Aorta (tissue), 5 donors: ENCODE measurements around the gene PLCG2. TPM values are rescaled to one million over a fixed set of nuclear protein-coding genes. Genes with fewer than 3 reads are reported as not detected.

Experiments used
- ATAC-seq: fragments of 200-7000 bp; cut with Tn5 transposase; one replicate; pipeline ENCODE4 v1.9.1; 2022; ENCODE audit warnings: moderate library complexity; ENCODE audit not compliant: low FRiP score
- DNase-seq, 2 donors: peaks; one replicate each; pipeline ENCODE4 v3.0.0-alpha.2; 2020
- H3K27ac ChIP-seq, 2 donors: one replicate each; pipeline ENCODE4 v1.5.1; 2013; ENCODE audit warnings: low read length in 2 of 2, mild to moderate bottlenecking in 2 of 2, moderate library complexity in 2 of 2, control low read depth in 1 of 2, inconsistent platforms in 1 of 2, low read depth in 1 of 2
- H3K27me3 ChIP-seq, 2 donors: one replicate each; pipeline ENCODE4 v1.6.1; 2013; ENCODE audit warnings: control low read depth in 1 of 2, low read length in 1 of 2, mild to moderate bottlenecking in 1 of 2, moderate library complexity in 1 of 2; ENCODE audit not compliant: insufficient read depth in 2 of 2, control insufficient read depth in 1 of 2
- H3K36me3 ChIP-seq, 2 donors: one replicate each; pipeline ENCODE4 v1.6.1; 2013; ENCODE audit warnings: control low read depth in 1 of 2, low read length in 1 of 2, mild to moderate bottlenecking in 1 of 2; ENCODE audit not compliant: insufficient read depth in 2 of 2, control insufficient read depth in 1 of 2
- H3K4me1 ChIP-seq, 2 donors: one replicate each; pipeline ENCODE4 v1.6.1; 2013; ENCODE audit warnings: low read length in 2 of 2, control low read depth in 1 of 2, mild to moderate bottlenecking in 1 of 2, moderate library complexity in 1 of 2; ENCODE audit not compliant: insufficient read depth in 2 of 2, control insufficient read depth in 1 of 2
- H3K4me3 ChIP-seq, 2 donors: one replicate each; pipeline ENCODE4 v1.5.1; 2013; ENCODE audit warnings: low read length in 2 of 2, control low read depth in 1 of 2, mild to moderate bottlenecking in 1 of 2
- H3K9me3 ChIP-seq: one replicate; pipeline ENCODE4 v1.6.1; 2013; ENCODE audit warnings: mild to moderate bottlenecking, low read length; ENCODE audit not compliant: control insufficient read depth
- WGBS, 2 donors: extraction: QIAGEN DNeasy Blood & Tissue Kit; methylation state at CpG; one replicate each; pipeline ENCODE4 v1.1.7; 2013; 5-methylcytosine and 5-hydroxymethylcytosine counted together
- intact Hi-C, 2 donors: fragments of 100-400 bp; cut with DNase I; formaldehyde crosslinking; loops; one replicate each; pipeline versions ENCODE4 v1.14.2 to v1.15.0; 2022
- polyA plus RNA-seq, 2 donors: library from polyadenylated mRNA; stranded (reverse); fragments of 200-250 nt; gene quantifications; one replicate each; pipeline ENCODE4 v1.2.3, GENCODE V29; 2013
- total RNA-seq, 2 donors: library from RNA; stranded (reverse); fragmentation: NEBNext Ultra II Directional; extraction: Animal tissue kit (Norgen Biotek cat#: 25700); gene quantifications; one replicate each; pipeline ENCODE4 v1.2.1, GENCODE V29; 2021
- donor health status: healthy with polysubstance abuse.
- donor health status: Bipolar disorder and iron deficiency.
- donor health status: DM: no; HTN: no; CAD: no.
- donor health status: DM: no; HTN: no; CAD: no.
- donor health status: DM: yes; HTN: yes; CAD: no.

The PLCG2 gene
- total and polyA plus RNA-seq, 4 donors: 2.5 to 48.4 (median 12.1) TPM

DNA sequence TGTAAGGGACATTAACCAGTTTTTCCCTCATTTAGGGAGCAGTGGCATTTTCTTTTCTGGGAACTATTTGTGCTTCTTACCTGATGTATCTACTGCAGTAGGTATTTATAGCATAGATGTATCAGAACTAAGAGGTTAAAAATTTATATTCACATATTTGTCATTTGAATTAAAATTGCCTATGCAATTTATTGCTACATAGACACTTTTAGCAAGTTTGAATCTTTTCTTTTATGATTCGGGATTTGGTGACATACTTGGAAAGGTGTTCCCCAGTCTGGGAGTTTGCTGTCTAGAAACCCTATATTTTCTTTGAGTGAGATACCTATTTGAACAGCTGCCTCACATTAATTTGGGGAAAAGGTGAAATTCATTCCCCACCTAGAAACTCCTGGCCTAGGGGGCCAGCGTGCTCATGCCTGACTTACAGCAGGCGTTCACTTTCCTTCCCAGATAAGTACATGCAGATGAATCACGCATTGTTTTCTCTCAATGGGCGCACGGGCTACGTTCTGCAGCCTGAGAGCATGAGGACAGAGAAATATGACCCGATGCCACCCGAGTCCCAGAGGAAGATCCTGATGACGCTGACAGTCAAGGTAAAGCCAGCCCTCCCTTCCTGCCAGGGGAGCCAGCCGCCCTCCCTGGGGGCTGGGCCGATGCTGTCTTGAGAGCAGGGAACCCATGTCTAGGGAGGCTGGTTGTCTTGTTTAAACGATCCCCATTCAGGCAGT lies 158.4 kb downstream of the PLCG2 start:
- no peaks in the 10 kb centered on the region for H3K36me3 ChIP-seq
- 52 to 55% methylated on average over 13 of the region's 13 CpGs for WGBS, 2 donors
- no peaks in the 10 kb centered on the region for H3K4me1 ChIP-seq
- intact Hi-C loops: loop anchor here in 1 of 2 donors (10.0 kb wide), 1 partner anchor 127 kb away; no protein-coding TSS in a partner anchor
- H3K27ac ChIP-seq: no peak overlapping the region
- ATAC-seq (no peak), DNase-seq (no peak)
- H3K9me3 ChIP-seq: no peaks in the 10 kb centered on the region
- H3K27me3 ChIP-seq: no peaks in the 10 kb centered on the region
- H3K4me3 ChIP-seq: no peak overlapping the region

DNA sequence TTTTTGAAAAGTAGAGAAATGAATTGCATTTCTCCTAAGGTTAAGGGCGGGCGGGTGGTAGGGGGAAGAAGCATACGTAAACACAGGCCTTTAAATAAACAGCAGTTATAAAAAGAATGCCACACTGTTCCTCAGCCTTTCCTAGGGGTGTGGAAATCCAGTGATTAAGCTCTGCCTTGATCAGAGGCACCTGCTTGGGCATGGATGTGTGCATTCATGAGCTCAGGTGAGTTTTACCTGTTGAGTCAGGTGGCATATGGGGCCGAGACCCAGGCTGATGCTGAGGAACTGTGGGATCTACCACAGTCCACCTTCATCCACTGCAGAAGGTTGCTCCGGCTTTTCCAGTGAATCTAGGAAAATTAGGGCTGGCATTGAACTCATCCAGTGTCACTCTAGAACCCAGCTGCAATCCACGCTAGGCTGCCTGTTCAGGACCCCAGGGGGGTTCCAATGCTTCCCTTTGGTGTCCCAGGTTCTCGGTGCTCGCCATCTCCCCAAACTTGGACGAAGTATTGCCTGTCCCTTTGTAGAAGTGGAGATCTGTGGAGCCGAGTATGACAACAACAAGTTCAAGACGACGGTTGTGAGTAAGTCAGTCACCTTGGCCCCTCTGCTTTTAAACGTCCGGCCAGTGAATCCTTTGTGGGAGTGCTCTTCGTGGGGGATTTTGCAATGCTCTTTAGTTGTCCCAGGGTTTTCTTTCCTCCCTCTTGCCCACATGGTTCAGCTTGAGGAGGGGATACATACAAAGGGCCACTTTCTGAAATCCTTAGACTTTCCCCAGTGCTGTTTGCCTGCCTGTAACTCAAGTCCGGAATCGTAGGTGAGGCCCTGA lies 159.5 kb downstream of the PLCG2 start:
- no peaks in the 10 kb centered on the region for H3K9me3 ChIP-seq
- no peak overlapping the region for H3K27ac ChIP-seq
- H3K27me3 ChIP-seq: no peaks in the 10 kb centered on the region
- no peaks in the 10 kb centered on the region for H3K4me1 ChIP-seq
- 82 to 83% methylated on average over 17 of the region's 17 CpGs for WGBS, 2 donors
- no peak overlapping the region for H3K4me3 ChIP-seq
- intact Hi-C loops: loop anchor here in 1 of 2 donors (10.0 kb wide), 1 partner anchor 126 kb away; no protein-coding TSS in a partner anchor
- H3K36me3 ChIP-seq: no peaks in the 10 kb centered on the region
- no peak for DNase-seq
- ATAC-seq: no peak

DNA sequence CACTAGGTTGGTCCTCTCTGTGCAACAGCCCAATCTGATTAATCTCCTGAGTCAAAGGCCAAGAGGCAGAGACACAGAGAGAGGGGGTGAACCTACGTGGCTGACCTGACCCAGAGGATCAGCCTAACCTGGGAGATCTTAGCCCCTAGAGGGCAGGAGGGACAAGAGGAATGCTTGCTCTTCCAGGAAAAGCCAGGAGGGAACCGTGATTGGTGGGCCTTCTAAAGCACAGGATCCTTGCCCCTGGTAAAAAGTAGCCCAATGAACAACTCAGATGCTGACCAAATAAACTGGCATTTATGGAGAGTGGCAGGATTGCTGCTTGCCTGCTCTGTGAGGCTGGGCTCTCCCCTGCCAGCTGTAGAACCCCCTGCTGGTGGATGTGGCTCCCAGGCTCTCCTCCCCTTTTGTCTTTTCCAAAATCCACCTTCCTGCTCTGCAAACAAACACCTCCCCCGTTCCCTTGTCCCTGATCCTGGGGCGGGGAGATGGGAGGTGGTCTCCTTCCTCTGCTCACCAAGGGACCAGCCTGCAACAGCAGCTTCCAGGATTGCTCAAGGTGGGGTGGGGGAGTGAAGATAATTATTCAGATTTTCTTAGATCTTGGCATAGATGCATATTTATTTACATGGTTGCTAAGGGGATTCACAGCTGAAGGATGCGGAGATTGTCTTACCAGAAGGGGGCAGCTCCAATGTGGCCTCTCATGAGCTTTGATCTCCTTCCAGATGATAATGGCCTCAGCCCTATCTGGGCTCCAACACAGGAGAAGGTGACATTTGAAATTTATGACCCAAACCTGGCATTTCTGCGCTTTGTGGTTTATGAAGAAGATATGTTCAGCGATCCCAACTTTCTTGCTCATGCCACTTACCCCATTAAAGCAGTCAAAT lies 160.3 kb downstream of the PLCG2 start:
- H3K4me1 ChIP-seq: no peaks in the 10 kb centered on the region
- no peak overlapping the region for H3K27ac ChIP-seq
- H3K27me3 ChIP-seq: no peaks in the 10 kb centered on the region
- H3K36me3 ChIP-seq: no peaks in the 10 kb centered on the region
- WGBS, 2 donors: 65 to 77% methylated on average over 7 of the region's 7 CpGs
- DNase-seq (no peak), ATAC-seq (no peak)
- no peak overlapping the region for H3K4me3 ChIP-seq
- intact Hi-C loops: loop anchor here in 1 of 2 donors (10.0 kb wide), 1 partner anchor 125 kb away; no protein-coding TSS in a partner anchor
- H3K9me3 ChIP-seq: no peaks in the 10 kb centered on the region

DNA sequence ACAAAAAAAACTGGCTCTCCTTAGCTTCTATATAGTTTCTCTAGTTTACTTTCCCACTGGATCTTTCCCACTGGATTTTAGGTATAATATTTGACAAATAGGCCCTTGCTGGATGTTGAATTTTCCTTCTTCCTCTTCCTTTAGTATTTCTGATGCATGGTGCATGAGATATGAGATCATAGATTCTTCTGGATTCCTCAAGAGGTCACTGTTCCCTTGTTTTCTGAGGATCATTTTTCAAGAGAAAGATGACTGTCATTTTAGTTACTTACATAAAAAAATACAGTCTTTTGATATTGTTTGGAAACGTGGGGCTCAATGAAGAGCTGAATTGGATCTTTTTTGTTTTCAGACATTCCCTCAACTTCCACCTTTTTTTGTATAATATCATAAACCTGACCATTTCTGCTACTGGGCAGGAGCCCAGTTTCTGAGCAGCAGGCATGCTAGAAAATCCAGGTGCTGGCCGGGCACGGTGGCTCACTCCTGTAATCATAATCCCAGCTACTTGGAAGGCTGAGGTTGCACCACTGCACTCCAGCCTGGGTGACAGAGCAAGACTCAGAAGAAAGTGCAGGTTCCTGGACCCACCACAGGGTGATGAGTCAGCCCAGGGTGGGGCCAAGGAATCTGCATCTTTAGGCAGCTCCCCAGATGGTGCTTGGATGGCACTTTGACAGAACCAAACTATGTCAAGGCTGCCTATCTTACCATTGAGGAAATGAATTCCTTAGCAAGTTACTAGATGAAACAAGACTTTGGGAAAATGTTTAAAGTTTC lies 161.9 kb downstream of the PLCG2 start:
- 25 to 27% methylated on average over 3 of the region's 3 CpGs for WGBS, 2 donors
- DNase-seq: no peak
- Histone ChIP-seq H3K27ac (no peak overlapping the region), H3K9me3 (no peaks in the 10 kb centered on the region), H3K4me3 (no peak overlapping the region), H3K36me3 (no peaks in the 10 kb centered on the region), H3K4me1 (peaks cover 0 to 3% of the 10 kb centered on the region in 2 donors), H3K27me3 (no peaks in the 10 kb centered on the region)
- no peak for ATAC-seq
- intact Hi-C loops: no loop called here

DNA sequence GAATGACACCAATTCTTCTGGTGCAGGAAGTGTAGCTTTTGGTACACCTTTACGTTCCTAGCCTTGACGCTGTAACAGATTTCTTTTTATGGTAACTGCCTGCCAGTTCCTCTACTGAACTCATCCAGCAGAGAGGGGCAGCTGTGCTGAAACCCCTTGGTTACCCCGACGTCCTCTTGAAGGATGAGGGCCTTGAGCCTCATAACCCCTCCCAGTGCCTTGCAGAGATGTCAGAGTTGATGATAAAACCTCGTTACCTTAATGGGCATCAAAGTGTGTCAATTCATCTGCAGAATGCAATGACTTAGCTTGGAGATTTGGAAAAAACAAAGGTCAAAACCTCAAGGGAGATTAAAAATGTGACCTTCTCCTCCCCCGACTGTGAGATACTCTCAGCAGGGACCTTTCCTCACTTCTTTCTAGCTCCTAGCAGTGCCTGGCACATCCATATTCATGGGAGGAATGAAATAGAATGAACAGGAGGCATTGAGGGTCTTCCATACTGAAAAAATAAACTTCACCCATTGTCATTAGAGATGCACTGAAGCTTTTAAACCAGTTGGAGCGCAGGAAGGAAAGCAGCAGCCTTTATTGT lies 163.0 kb downstream of the PLCG2 start:
- Histone ChIP-seq H3K4me1 (peaks cover 0 to 3% of the 10 kb centered on the region in 2 donors), H3K9me3 (no peaks in the 10 kb centered on the region), H3K27ac (no peak overlapping the region), H3K4me3 (no peak overlapping the region), H3K36me3 (no peaks in the 10 kb centered on the region), H3K27me3 (no peaks in the 10 kb centered on the region)
- intact Hi-C loops: no loop called here
- ATAC-seq (no peak), DNase-seq (no peak)
- 71 to 74% methylated on average over 7 of the region's 7 CpGs for WGBS, 2 donors

DNA sequence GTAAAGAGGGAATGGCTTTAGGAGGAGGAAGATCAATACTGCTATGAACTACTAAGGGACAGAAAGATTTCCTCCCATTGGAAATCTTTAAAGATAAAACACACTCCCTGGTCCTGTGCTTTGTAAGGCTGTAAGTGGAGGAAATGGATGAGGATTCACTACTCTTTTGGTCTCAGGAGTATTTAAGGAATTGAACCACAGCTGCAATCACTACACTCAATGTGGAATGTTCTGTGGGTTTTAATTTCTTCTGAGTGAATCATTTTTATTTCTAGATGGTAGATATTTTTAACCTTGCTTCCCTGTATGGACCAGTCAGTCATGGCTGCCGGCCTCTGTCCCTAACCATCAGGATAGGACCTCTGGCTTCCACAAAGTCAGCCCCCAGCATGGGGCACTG lies 166.6 kb downstream of the PLCG2 start:
- Histone ChIP-seq H3K9me3 (no peaks in the 10 kb centered on the region), H3K4me3 (no peak overlapping the region), H3K27me3 (no peaks in the 10 kb centered on the region), H3K27ac (no peak overlapping the region), H3K36me3 (no peaks in the 10 kb centered on the region), H3K4me1 (peaks cover 0 to 3% of the 10 kb centered on the region in 2 donors)
- intact Hi-C loops: no loop called here
- no peak for ATAC-seq
- no peak for DNase-seq
- 55 to 63% methylated on average over 1 of the region's 1 CpG for WGBS, 2 donors

DNA sequence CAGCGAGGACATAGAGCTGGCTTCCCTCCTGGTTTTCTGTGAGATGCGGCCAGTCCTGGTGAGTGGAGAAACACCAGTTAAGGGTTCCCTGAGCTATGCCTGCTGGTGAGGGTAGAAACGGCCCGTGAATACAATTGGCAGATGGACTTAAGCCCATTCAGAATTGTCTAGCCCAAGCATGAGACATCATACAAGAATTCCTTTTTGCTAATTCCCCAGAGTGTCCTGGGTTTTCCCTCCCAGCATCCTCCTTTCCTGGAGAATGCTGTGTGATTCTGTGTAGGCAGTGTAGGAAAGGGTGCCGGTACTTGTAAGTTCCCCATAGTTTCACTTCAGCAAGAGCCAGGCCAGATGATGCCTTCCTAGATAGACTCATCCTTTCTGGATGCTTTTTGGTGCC lies 167.1 kb downstream of the PLCG2 start:
- ATAC-seq (no peak), DNase-seq (no peak)
- H3K4me1 ChIP-seq: peaks cover 0 to 3% of the 10 kb centered on the region in 2 donors
- 69 to 75% methylated on average over 5 of the region's 5 CpGs for WGBS, 2 donors
- H3K27ac ChIP-seq: no peak overlapping the region
- H3K27me3 ChIP-seq: no peaks in the 10 kb centered on the region
- intact Hi-C loops: no loop called here
- H3K36me3 ChIP-seq: no peaks in the 10 kb centered on the region
- peaks cover 3% of the 10 kb centered on the region for H3K9me3 ChIP-seq
- H3K4me3 ChIP-seq: no peak overlapping the region
